MG63 (cell line): ENCODE measurements around the gene AMOT. TPM values are rescaled to one million over a fixed set of nuclear protein-coding genes. Genes with fewer than 3 reads are reported as not detected.

Experiments
- DNase-seq: peaks from one replicate; pipeline ENCODE4 v3.0.0-alpha.2; 2020
- H3K27me3 ChIP-seq: fragments of 250-450 bp; sonication (Bioruptor Pico); 2 replicates; pipeline ENCODE4 v1.5.1; 2020; ENCODE audit warnings: mild to moderate bottlenecking, moderate library complexity
- H3K36me3 ChIP-seq: fragments of 250-450 bp; sonication (Bioruptor Pico); 2 replicates; pipeline ENCODE4 v1.5.1; 2020; ENCODE audit warnings: mild to moderate bottlenecking, moderate library complexity
- H3K4me3 ChIP-seq: fragments of 250-450 bp; sonication (Bioruptor Pico); 2 replicates; pipeline ENCODE4 v1.5.1; 2020; ENCODE audit warnings: mild to moderate bottlenecking, moderate library complexity
- H3K9me3 ChIP-seq: fragments of 250-450 bp; sonication (Bioruptor Pico); 2 replicates; pipeline ENCODE4 v1.5.1; 2020; ENCODE audit warnings: mild to moderate bottlenecking, moderate library complexity
- total RNA-seq: library from RNA; depleted of rRNA; stranded (reverse); fragments of >200 nt; shearing (Covaris generic); gene quantifications from 2 replicates; pipeline ENCODE4 v1.2.3, GENCODE V29; 2014; ENCODE audit warnings: low replicate concordance

Gene AMOT
- total RNA-seq, 1 experiment from 2014 or later = 0.79 TPM

- H3K27me3 ChIP-seq = no peaks in the 10 kb centered on the region
- H3K36me3 ChIP-seq = no peaks in the 10 kb centered on the region
- peak; percentile 43 for DNase-seq
- no peak overlapping the region for H3K4me3 ChIP-seq
- H3K9me3 ChIP-seq = no peaks in the 10 kb centered on the region
These were observed 8.4 kb upstream of the AMOT start for GRCh38 chrX:112849016-112849415.

GRCh38 chrX:112846782-112847181 lies 6.2 kb upstream of the AMOT start:
- no peaks in the 10 kb centered on the region for H3K9me3 ChIP-seq
- H3K27me3 ChIP-seq = no peaks in the 10 kb centered on the region
- no peaks in the 10 kb centered on the region for H3K36me3 ChIP-seq
- DNase-seq = no peak
- H3K4me3 ChIP-seq = no peak overlapping the region

- H3K27me3 ChIP-seq = no peaks in the 10 kb centered on the region
- no peak overlapping the region for H3K4me3 ChIP-seq
- no peaks in the 10 kb centered on the region for H3K9me3 ChIP-seq
- no peaks in the 10 kb centered on the region for H3K36me3 ChIP-seq
- DNase-seq = no peak
These were observed 5.6 kb upstream of the AMOT start for GRCh38 chrX:112846187-112846586.

- H3K9me3 ChIP-seq = no peaks in the 10 kb centered on the region
- H3K36me3 ChIP-seq = no peaks in the 10 kb centered on the region
- no peak overlapping the region for H3K4me3 ChIP-seq
- no peaks in the 10 kb centered on the region for H3K27me3 ChIP-seq
- no peak for DNase-seq
These were observed 3.6 kb upstream of the AMOT start for GRCh38 chrX:112844250-112844649.

- peak overlapping the region; percentile 62 for H3K4me3 ChIP-seq
- H3K9me3 ChIP-seq = no peaks in the 10 kb centered on the region
- no peaks in the 10 kb centered on the region for H3K36me3 ChIP-seq
- no peaks in the 10 kb centered on the region for H3K27me3 ChIP-seq
- DNase-seq = no peak
These were observed 1.2 kb upstream of the AMOT start for GRCh38 chrX:112841820-112842157.

GRCh38 chrX:112841114-112841819 lies 636 bp upstream of the AMOT start:
- DNase-seq = peak; percentile 76
- no peaks in the 10 kb centered on the region for H3K36me3 ChIP-seq
- peak overlapping the region; percentile 62 for H3K4me3 ChIP-seq
- H3K9me3 ChIP-seq = no peaks in the 10 kb centered on the region
- H3K27me3 ChIP-seq = no peaks in the 10 kb centered on the region

GRCh38 chrX:112839856-112840255 lies 775 bp downstream of the AMOT start:
- no peak for DNase-seq
- no peaks in the 10 kb centered on the region for H3K27me3 ChIP-seq
- H3K4me3 ChIP-seq = peak overlapping the region; percentile 62
- no peaks in the 10 kb centered on the region for H3K36me3 ChIP-seq
- H3K9me3 ChIP-seq = no peaks in the 10 kb centered on the region

GRCh38 chrX:112837531-112837930 lies 3.1 kb downstream of the AMOT start:
- H3K27me3 ChIP-seq = no peaks in the 10 kb centered on the region
- no peaks in the 10 kb centered on the region for H3K36me3 ChIP-seq
- DNase-seq = no peak
- no peaks in the 10 kb centered on the region for H3K9me3 ChIP-seq
- no peak overlapping the region for H3K4me3 ChIP-seq

GRCh38 chrX:112835019-112835418 lies 5.6 kb downstream of the AMOT start:
- no peak for DNase-seq
- Histone ChIP-seq H3K36me3 (no peaks in the 10 kb centered on the region), H3K27me3 (no peaks in the 10 kb centered on the region), H3K4me3 (no peak overlapping the region), H3K9me3 (no peaks in the 10 kb centered on the region)

- Histone ChIP-seq H3K4me3 (no peak overlapping the region), H3K9me3 (no peaks in the 10 kb centered on the region), H3K27me3 (no peaks in the 10 kb centered on the region), H3K36me3 (no peaks in the 10 kb centered on the region)
- no peak for DNase-seq
These were observed 6.4 kb downstream of the AMOT start for GRCh38 chrX:112834031-112834845.

GRCh38 chrX:112832481-112833095 lies 8.0 kb downstream of the AMOT start:
- no peaks in the 10 kb centered on the region for H3K27me3 ChIP-seq
- H3K9me3 ChIP-seq = no peaks in the 10 kb centered on the region
- H3K36me3 ChIP-seq = no peaks in the 10 kb centered on the region
- DNase-seq = no peak
- no peak overlapping the region for H3K4me3 ChIP-seq

- H3K9me3 ChIP-seq = no peaks in the 10 kb centered on the region
- no peaks in the 10 kb centered on the region for H3K27me3 ChIP-seq
- H3K4me3 ChIP-seq = no peak overlapping the region
- no peaks in the 10 kb centered on the region for H3K36me3 ChIP-seq
- no peak for DNase-seq
These were observed 10.1 kb downstream of the AMOT start for GRCh38 chrX:112830540-112830939.

- no peak for DNase-seq
- Histone ChIP-seq H3K9me3 (no peaks in the 10 kb centered on the region), H3K27me3 (no peaks in the 10 kb centered on the region), H3K36me3 (no peaks in the 10 kb centered on the region), H3K4me3 (no peak overlapping the region)
These were observed 13.2 kb downstream of the AMOT start for GRCh38 chrX:112827292-112827903.

- Histone ChIP-seq H3K4me3 (no peak overlapping the region), H3K36me3 (no peaks in the 10 kb centered on the region), H3K9me3 (no peaks in the 10 kb centered on the region), H3K27me3 (no peaks in the 10 kb centered on the region)
- DNase-seq = no peak
These were observed 14.6 kb downstream of the AMOT start for GRCh38 chrX:112826023-112826422.

GRCh38 chrX:112822892-112823291 lies 17.7 kb downstream of the AMOT start:
- no peak for DNase-seq
- Histone ChIP-seq H3K9me3 (no peaks in the 10 kb centered on the region), H3K27me3 (no peaks in the 10 kb centered on the region), H3K4me3 (no peak overlapping the region), H3K36me3 (no peaks in the 10 kb centered on the region)

GRCh38 chrX:112820364-112821268 lies 20.0 kb downstream of the AMOT start:
- no peak for DNase-seq
- Histone ChIP-seq H3K27me3 (no peaks in the 10 kb centered on the region), H3K36me3 (no peaks in the 10 kb centered on the region), H3K9me3 (no peaks in the 10 kb centered on the region), H3K4me3 (no peak overlapping the region)
